ENCODE data around the gene NSFL1C. TPM values are rescaled to one million over a fixed set of nuclear protein-coding genes. Genes with fewer than 3 reads are reported as not detected.

Gene NSFL1C
- total RNA-seq, 4 donors from 2014 or later, result 33.6 to 62.4 (median 43.6) TPM

- Histone ChIP-seq H3K4me3 (peak overlapping the region; percentile 77 to 95 (median 85)), H3K9me3 (no peaks in the 10 kb centered on the region), H3K27me3 (peaks cover 0 to 5% (median 0%) of the 10 kb centered on the region in 4 donors), H3K4me1 (peaks cover 36 to 61% (median 51%) of the 10 kb centered on the region in 4 donors), H3K27ac (replicated peaks in 1 of 4) (peak overlapping the region; percentile 76 to 89 (median 83)), H3K36me3 (peaks cover 0 to 25% (median 14%) of the 10 kb centered on the region in 4 donors)
- WGBS, result 7% methylated on average over 7 of the region's 7 CpGs
- no peak for DNase-seq (ENCODE audit: extremely low spot score)
- intact Hi-C loops (cut with DNase I), result loop anchor here (2.0 to 10.0 kb wide), 5 partner anchors 75 to 998 kb away; partner anchors contain the start of genes FKBP1A, PSMF1 and SDCBP2
- no peak for TF ChIP-seq CTCF (IDR thresholded peaks at IDR 0.05)
- no peak for TF ChIP-seq POLR2A (IDR thresholded peaks at IDR 0.05; ENCODE audit: low read depth)
- no peak for TF ChIP-seq EP300 (IDR thresholded peaks at IDR 0.05)
- TF ChIP-seq POLR2AphosphoS5 (IDR thresholded peaks at IDR 0.05), result no peak
Measured at GRCh38 chr20:1467082-1467354, 369 bp upstream of the NSFL1C start.

- Histone ChIP-seq H3K27me3 (no peaks in the 10 kb centered on the region), H3K27ac (replicated peaks in 1 of 4) (peak overlapping the region; percentile 76 to 89 (median 83)), H3K9me3 (no peaks in the 10 kb centered on the region), H3K4me3 (peak overlapping the region; percentile 77 to 95 (median 85)), H3K36me3 (peaks cover 0 to 38% (median 22%) of the 10 kb centered on the region in 4 donors), H3K4me1 (peaks cover 36 to 63% (median 51%) of the 10 kb centered on the region in 4 donors)
- no peak for DNase-seq (ENCODE audit: extremely low spot score)
- WGBS, result 41% methylated on average over 12 of the region's 12 CpGs
- TF ChIP-seq POLR2AphosphoS5 (IDR thresholded peaks at IDR 0.05), result no peak
- TF ChIP-seq POLR2A (IDR thresholded peaks at IDR 0.05; ENCODE audit: low read depth), result no peak
- TF ChIP-seq CTCF (IDR thresholded peaks at IDR 0.05), result no peak
- TF ChIP-seq EP300 (IDR thresholded peaks at IDR 0.05), result no peak
- intact Hi-C loops (cut with DNase I), result loop anchor here (2.0 to 10.0 kb wide), 5 partner anchors 73 to 999 kb away; partner anchors contain the start of genes FKBP1A, PSMF1 and SDCBP2
Measured at GRCh38 chr20:1465470-1466210, 1.0 kb downstream of the NSFL1C start.

- no peaks in the 10 kb centered on the region for H3K9me3 ChIP-seq
- intact Hi-C loops (cut with DNase I), result loop anchor here (10.0 kb wide), 1 partner anchor 1001 kb away; no protein-coding TSS in a partner anchor
- peaks cover 29 to 51% (median 39%) of the 10 kb centered on the region in 4 donors for H3K4me1 ChIP-seq
- peaks cover 0 to 54% (median 37%) of the 10 kb centered on the region in 4 donors for H3K36me3 ChIP-seq
- no peaks in the 10 kb centered on the region for H3K27me3 ChIP-seq
- no peak overlapping the region for H3K4me3 ChIP-seq
- H3K27ac ChIP-seq (replicated peaks in 1 of 4), result no peak overlapping the region
- TF ChIP-seq CTCF (IDR thresholded peaks at IDR 0.05) (no peak), EP300 (IDR thresholded peaks at IDR 0.05) (no peak), POLR2A (IDR thresholded peaks at IDR 0.05; ENCODE audit: low read depth) (no peak), POLR2AphosphoS5 (IDR thresholded peaks at IDR 0.05) (no peak)
- 97% methylated on average over 9 of the region's 9 CpGs for WGBS
- DNase-seq (ENCODE audit: extremely low spot score), result no peak
Measured at GRCh38 chr20:1463971-1464570, 2.6 kb downstream of the NSFL1C start.

- peaks cover 2 to 66% (median 49%) of the 10 kb centered on the region in 4 donors for H3K36me3 ChIP-seq
Measured at GRCh38 chr20:1462834-1463233, 3.8 kb downstream of the NSFL1C start.

More at GRCh38 chr20:1462834-1463233, 3.8 kb downstream of the NSFL1C start:
- H3K4me3 ChIP-seq, result no peak overlapping the region
- peaks cover 29 to 51% (median 39%) of the 10 kb centered on the region in 4 donors for H3K4me1 ChIP-seq
- H3K27ac ChIP-seq (replicated peaks in 1 of 4), result no peak overlapping the region
- H3K27me3 ChIP-seq, result no peaks in the 10 kb centered on the region
- WGBS, result 81% methylated on average over 3 of the region's 3 CpGs
- TF ChIP-seq POLR2A (IDR thresholded peaks at IDR 0.05; ENCODE audit: low read depth) (no peak), POLR2AphosphoS5 (IDR thresholded peaks at IDR 0.05) (no peak), CTCF (IDR thresholded peaks at IDR 0.05) (no peak), EP300 (IDR thresholded peaks at IDR 0.05) (no peak)
- no peaks in the 10 kb centered on the region for H3K9me3 ChIP-seq
- no peak for DNase-seq (ENCODE audit: extremely low spot score)
- intact Hi-C loops (cut with DNase I), result loop anchor here (10.0 kb wide), 1 partner anchor 1002 kb away; no protein-coding TSS in a partner anchor
